ENCODE measurements around the gene GET4. TPM values are rescaled to one million over a fixed set of nuclear protein-coding genes. Genes with fewer than 3 reads are reported as not detected.

Gene GET4
- total RNA-seq, 1 experiment from 2014 or later: 44.8 TPM

DNA sequence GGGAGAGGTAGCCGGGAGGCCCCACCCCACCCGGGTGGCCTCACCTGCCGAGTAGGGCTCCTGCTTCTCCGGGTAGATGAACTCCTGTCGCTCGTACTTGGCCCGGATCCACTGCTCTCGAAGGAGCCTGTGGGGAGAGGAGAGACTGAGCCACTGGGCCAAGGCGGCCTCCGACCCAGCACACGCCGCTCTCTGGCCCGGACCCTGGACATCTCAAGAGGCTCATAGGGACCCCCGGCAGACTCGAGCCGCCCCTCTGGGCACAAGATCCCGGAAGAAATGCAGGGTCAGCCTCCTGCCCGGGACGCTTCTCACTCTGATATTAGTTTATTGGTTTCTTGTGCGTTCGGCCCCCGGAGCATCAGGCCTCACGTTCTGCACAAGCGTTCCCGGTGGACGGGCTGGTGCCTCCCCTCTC is 43.6 kb downstream of the GET4 start:
- ChIA-PET POLR2A (no interaction called here), CTCF (no interaction called here), RAD21 (ENCODE audit: low non-redundant PET in 1 of 2, low total read pairs in 2 of 2, uncharacterized antibody in 2 of 2, unreplicated experiment in 2 of 2) (no interaction called here)
- no peak overlapping the region for H3K4me3 ChIP-seq (replicated peaks in 1 of 2; ENCODE audit: low read depth in 1 of 2, low read length in 2 of 2)
- ATAC-seq (no peak), DNase-seq (ENCODE audit: low read depth, low spot score) (no peak)
- no TSS peak for BruUV-seq (replicated peaks)
- peaks cover 0 to 6% of the 10 kb centered on the region in 2 experiments; a peak in 2 of 4 replicates for H3K4me1 ChIP-seq (ENCODE audit: control insufficient read depth in 1 of 2, insufficient read depth in 2 of 2, low read length in 2 of 2)
- H3K27ac ChIP-seq (ENCODE audit: low read depth, low read length): no peak overlapping the region
- H2AFZ ChIP-seq (ENCODE audit: low read depth, low read length, poor library complexity, severe bottlenecking): no peak overlapping the region
- H3K9ac ChIP-seq (ENCODE audit: low read length): no peak overlapping the region
- no peaks in the 10 kb centered on the region for H4K20me1 ChIP-seq (ENCODE audit: insufficient read depth)
- H3K79me2 ChIP-seq (ENCODE audit: insufficient read depth, low read length): no peaks in the 10 kb centered on the region
- no peaks in the 10 kb centered on the region for H3K9me2 ChIP-seq (ENCODE audit: insufficient read depth)
- no peak for TF ChIP-seq RAD21 (IDR thresholded peaks at IDR 0.05; ENCODE audit: low read depth)
- no peak for TF ChIP-seq EZH2 (IDR thresholded peaks at IDR 0.05)
- no peak for TF ChIP-seq JUND (IDR thresholded peaks at IDR 0.05)
- no peak for TF ChIP-seq YY1 (IDR thresholded peaks at IDR 0.05; ENCODE audit: extremely low read depth, insufficient replicate concordance, low read depth, low read length)
- TF ChIP-seq, protein P1, sequence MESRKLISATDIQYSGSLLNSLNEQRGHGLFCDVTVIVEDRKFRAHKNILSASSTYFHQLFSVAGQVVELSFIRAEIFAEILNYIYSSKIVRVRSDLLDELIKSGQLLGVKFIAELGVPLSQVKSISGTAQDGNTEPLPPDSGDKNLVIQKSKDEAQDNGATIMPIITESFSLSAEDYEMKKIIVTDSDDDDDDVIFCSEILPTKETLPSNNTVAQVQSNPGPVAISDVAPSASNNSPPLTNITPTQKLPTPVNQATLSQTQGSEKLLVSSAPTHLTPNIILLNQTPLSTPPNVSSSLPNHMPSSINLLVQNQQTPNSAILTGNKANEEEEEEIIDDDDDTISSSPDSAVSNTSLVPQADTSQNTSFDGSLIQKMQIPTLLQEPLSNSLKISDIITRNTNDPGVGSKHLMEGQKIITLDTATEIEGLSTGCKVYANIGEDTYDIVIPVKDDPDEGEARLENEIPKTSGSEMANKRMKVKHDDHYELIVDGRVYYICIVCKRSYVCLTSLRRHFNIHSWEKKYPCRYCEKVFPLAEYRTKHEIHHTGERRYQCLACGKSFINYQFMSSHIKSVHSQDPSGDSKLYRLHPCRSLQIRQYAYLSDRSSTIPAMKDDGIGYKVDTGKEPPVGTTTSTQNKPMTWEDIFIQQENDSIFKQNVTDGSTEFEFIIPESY (IDR thresholded peaks at IDR 0.05; ENCODE audit: extremely low read depth, insufficient replicate concordance, low read length): no peak
- TF ChIP-seq EZH2phosphoT487 (IDR thresholded peaks at IDR 0.05; ENCODE audit: borderline replicate concordance): no peak
- no peak for TF ChIP-seq POLR2AphosphoS5 (IDR thresholded peaks at IDR 0.05; ENCODE audit: low read depth, low read length)
- TF ChIP-seq SIN3A (IDR thresholded peaks at IDR 0.05; ENCODE audit: low read depth): no peak
- TF ChIP-seq, protein P2, sequence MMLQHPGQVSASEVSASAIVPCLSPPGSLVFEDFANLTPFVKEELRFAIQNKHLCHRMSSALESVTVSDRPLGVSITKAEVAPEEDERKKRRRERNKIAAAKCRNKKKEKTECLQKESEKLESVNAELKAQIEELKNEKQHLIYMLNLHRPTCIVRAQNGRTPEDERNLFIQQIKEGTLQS (IDR thresholded peaks at IDR 0.05): no peak
- no peak for TF ChIP-seq FOSL1 (IDR thresholded peaks at IDR 0.05; ENCODE audit: low read depth)
- TF ChIP-seq POLR2A (IDR thresholded peaks at IDR 0.05; ENCODE audit: borderline replicate concordance, extremely low read depth, insufficient read depth, insufficient read length): no peak
- TF ChIP-seq, protein P3, sequence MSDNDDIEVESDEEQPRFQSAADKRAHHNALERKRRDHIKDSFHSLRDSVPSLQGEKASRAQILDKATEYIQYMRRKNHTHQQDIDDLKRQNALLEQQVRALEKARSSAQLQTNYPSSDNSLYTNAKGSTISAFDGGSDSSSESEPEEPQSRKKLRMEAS (IDR thresholded peaks at IDR 0.05): no peak
- no peak for TF ChIP-seq SP1 (IDR thresholded peaks at IDR 0.05; ENCODE audit: low read depth)
- TF ChIP-seq CTCF (IDR thresholded peaks at IDR 0.05 in 2 of 3, conservative IDR thresholded peaks at IDR 0.05 in 1 of 3; ENCODE audit: borderline replicate concordance in 1 of 3, insufficient read depth in 1 of 3, low read depth in 2 of 3, low read length in 2 of 3): no peak
- TF ChIP-seq REST (IDR thresholded peaks at IDR 0.05; ENCODE audit: low read depth): no peak
- TF ChIP-seq SRF (IDR thresholded peaks at IDR 0.05; ENCODE audit: low read depth): no peak
- no peak for TF ChIP-seq TCF7L2 (IDR thresholded peaks at IDR 0.05; ENCODE audit: borderline replicate concordance, extremely low read depth, insufficient read depth, insufficient read length)
- no peak for TF ChIP-seq ZNF274 (IDR thresholded peaks at IDR 0.05; ENCODE audit: low read depth, low read length)
- intact Hi-C loops (cut with micrococcal nuclease): no loop called here
- no peak overlapping the region for H3K4me2 ChIP-seq (ENCODE audit: low read length)
- H3K27me3 ChIP-seq (ENCODE audit: insufficient read depth, low read length): no peaks in the 10 kb centered on the region
- no peaks in the 10 kb centered on the region for H3K9me3 ChIP-seq (ENCODE audit: control insufficient read depth in 1 of 2, insufficient read depth in 1 of 2, low read depth in 1 of 2, low read length in 2 of 2)
- no peaks in the 10 kb centered on the region for H3K36me3 ChIP-seq (ENCODE audit: control insufficient read depth in 1 of 2, insufficient read depth in 2 of 2, low read length in 2 of 2)
